ENCODE results near the gene BFSP2. TPM values are rescaled to one million over a fixed set of nuclear protein-coding genes. Genes with fewer than 3 reads are reported as not detected.

BFSP2 gene
- total and polyA plus RNA-seq, 2 of the 13 experiments (the other 11 are each of a cell fraction or from before 2014, with no cell fraction given), result not detected

- no peak for DNase-seq (ENCODE audit: low spot score)
- intact Hi-C loops (cut with micrococcal nuclease; ENCODE audit: unreplicated experiment), result no loop called here
- no peak for FAIRE-seq
- Histone ChIP-seq H3K27ac (ENCODE audit: extremely low read length, insufficient read depth, low read length) (no peak overlapping the region), H3K36me3 (replicated peaks in 1 of 2; ENCODE audit: control insufficient read depth in 1 of 2, insufficient read depth in 2 of 2, low read length in 2 of 2) (no peaks in the 10 kb centered on the region), H2AFZ (ENCODE audit: low read length) (no peak overlapping the region), H3K79me2 (ENCODE audit: insufficient read depth, low read length) (no peaks in the 10 kb centered on the region), H3K4me3 (replicated peaks in 1 of 3; ENCODE audit: insufficient read depth in 1 of 3, low read depth in 2 of 3, low read length in 3 of 3) (no peak overlapping the region), H3K4me1 (ENCODE audit: insufficient read depth, low read length) (peaks cover 17% of the 10 kb centered on the region), H3K9ac (ENCODE audit: insufficient read depth, low read depth, low read length) (no peak overlapping the region), H4K20me1 (ENCODE audit: insufficient read depth, low read length) (no peaks in the 10 kb centered on the region), H3K9me3 (ENCODE audit: low read length) (no peaks in the 10 kb centered on the region), H3K4me2 (ENCODE audit: low read depth, low read length) (no peak overlapping the region), H3K27me3 (ENCODE audit: control insufficient read depth in 1 of 2, insufficient read depth in 2 of 2, low read length in 2 of 2) (no peaks in the 10 kb centered on the region)
- no peak for ATAC-seq
- ChIA-PET CTCF (ENCODE audit: low intra/inter-chr PET ratio, low total read pairs) (no interaction called here), POLR2A (interaction anchor here (4.7 kb wide), 1 partner anchor 81 kb away, joined by 22 read pairs; the partner anchor contains the start of gene CDV3)
- BruUV-seq (replicated peaks), result no TSS peak
- in situ Hi-C loops (cut with HindIII; ENCODE audit: extremely low pct_ligation_motif_present, low pct_unique_long_range_greater_than_20kb), result loop anchor here (5.0 kb wide), 1 partner anchor 80 kb away; the partner anchor contains the start of gene CDV3
- no peak for TF ChIP-seq MEF2D (CRISPR knock-in tag; IDR thresholded peaks at IDR 0.05)
- TF ChIP-seq MNT (IDR thresholded peaks at IDR 0.05), result peak; percentile 67; the same call in 1 of the 2 replicates
- 33% methylated on average over 6 of the region's 6 CpGs for WGBS (ENCODE audit: low lambda C conversion rate)
Measured at GRCh38 chr3:133492159-133492741, 92.4 kb downstream of the BFSP2 start.

DNA sequence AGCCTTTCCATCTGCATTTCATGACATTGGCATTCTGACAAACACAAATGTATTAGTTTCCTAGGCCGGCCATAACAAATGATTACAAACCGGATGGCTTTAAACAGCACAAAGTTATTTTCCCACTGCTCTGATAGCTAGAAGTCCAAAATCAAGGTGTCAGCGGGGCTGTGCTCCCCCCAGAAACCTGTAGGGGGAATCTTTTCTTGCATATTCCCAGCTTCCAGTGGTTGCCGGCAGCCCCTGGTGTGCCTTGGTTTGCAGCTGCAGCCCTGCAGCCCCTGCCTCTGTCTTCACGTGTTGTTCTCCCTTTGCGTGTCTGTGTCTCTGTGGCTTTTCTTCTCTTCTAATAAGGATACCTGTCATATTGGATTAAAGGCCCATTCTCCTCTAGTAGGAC is 94.6 kb downstream of the BFSP2 start:
- Histone ChIP-seq H4K20me1 (ENCODE audit: insufficient read depth, low read length) (no peaks in the 10 kb centered on the region), H3K27me3 (ENCODE audit: control insufficient read depth in 1 of 2, insufficient read depth in 2 of 2, low read length in 2 of 2) (no peaks in the 10 kb centered on the region), H2AFZ (ENCODE audit: low read length) (no peak overlapping the region), H3K9me3 (ENCODE audit: low read length) (no peaks in the 10 kb centered on the region), H3K4me1 (ENCODE audit: insufficient read depth, low read length) (peaks cover 17% of the 10 kb centered on the region), H3K27ac (ENCODE audit: extremely low read length, insufficient read depth, low read length) (no peak overlapping the region), H3K36me3 (replicated peaks in 1 of 2; ENCODE audit: control insufficient read depth in 1 of 2, insufficient read depth in 2 of 2, low read length in 2 of 2) (no peaks in the 10 kb centered on the region), H3K9ac (ENCODE audit: insufficient read depth, low read depth, low read length) (no peak overlapping the region), H3K79me2 (ENCODE audit: insufficient read depth, low read length) (no peaks in the 10 kb centered on the region), H3K4me2 (ENCODE audit: low read depth, low read length) (0 out of 2 replicates have a peak overlapping the region, but pooled peaks have one; percentile 16), H3K4me3 (replicated peaks in 1 of 3; ENCODE audit: insufficient read depth in 1 of 3, low read depth in 2 of 3, low read length in 3 of 3) (no peak overlapping the region)
- intact Hi-C loops (cut with micrococcal nuclease; ENCODE audit: unreplicated experiment) (loop anchor here (1.0 kb wide), 1 partner anchor 84 kb away; no protein-coding TSS in a partner anchor), in situ Hi-C loops (cut with HindIII; ENCODE audit: extremely low pct_ligation_motif_present, low pct_unique_long_range_greater_than_20kb) (loop anchor here (5.0 kb wide), 1 partner anchor 78 kb away; the partner anchor contains the start of gene CDV3)
- ChIA-PET POLR2A (interaction anchor here (0.6 to 0.9 kb wide), 2 partner anchors 41 to 79 kb away, joined by 3 read pairs; partner anchors contain the start of gene CDV3), CTCF (ENCODE audit: low intra/inter-chr PET ratio, low total read pairs) (interaction anchor here (1.6 kb wide), 1 partner anchor 84 kb away, joined by 14 read pairs; no protein-coding TSS in a partner anchor)
- BruUV-seq (replicated peaks), result no TSS peak
- ATAC-seq, result peak; percentile 89
- peak; percentile 65 for DNase-seq (ENCODE audit: low spot score)
- WGBS (ENCODE audit: low lambda C conversion rate), result 0% methylated on average over 5 of the region's 6 CpGs
- FAIRE-seq, result peak; percentile 57
- TF ChIP-seq SOX6 (IDR thresholded peaks at IDR 0.05) (no peak), SOX6 (CRISPR knock-in tag; IDR thresholded peaks at IDR 0.05) (no peak), NFRKB (IDR thresholded peaks at IDR 0.05) (no peak), FOXO4 (CRISPR knock-in tag; conservative IDR thresholded peaks at IDR 0.05) (no peak), ZNF557 (CRISPR knock-in tag; IDR thresholded peaks at IDR 0.05) (no peak), PRMT3 (CRISPR knock-in tag; IDR thresholded peaks at IDR 0.05; ENCODE audit: borderline replicate concordance, low read depth) (no peak), AKNA (CRISPR knock-in tag; IDR thresholded peaks at IDR 0.05; ENCODE audit: borderline replicate concordance) (no peak), STAG1 (CRISPR knock-in tag; IDR thresholded peaks at IDR 0.05) (peak; percentile 80)
